ENCODE data around the gene CLEC17A.
A peak's percentile ranks its signal among the peaks of the same experiment; 100 is the strongest.
"Not testable (repeated sequence)": the region's sequence is repeated elsewhere in the genome, so short reads cannot be mapped to it uniquely, and the experiment has no call there.

The CLEC17A gene

DNA sequence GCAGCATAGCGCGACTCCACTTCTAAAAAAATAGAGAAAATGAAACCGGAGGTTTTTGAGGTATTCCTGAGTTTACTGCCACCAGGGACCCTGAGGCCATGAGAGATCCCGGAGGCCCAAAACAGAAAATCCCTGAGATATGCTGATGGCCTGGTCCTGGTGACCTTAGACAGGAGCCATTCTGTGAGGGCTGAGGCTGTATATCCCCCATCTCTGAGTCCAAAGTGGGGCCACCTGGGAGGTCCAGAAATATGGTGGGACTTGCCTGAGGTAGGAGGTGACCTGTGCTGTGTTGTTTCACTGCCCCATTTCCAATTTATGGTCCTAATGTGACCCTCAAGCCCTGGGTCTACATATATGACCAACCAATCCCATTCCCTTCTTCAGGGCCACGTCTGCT lies 1.5 kb downstream of the CLEC17A start:
- DNase-seq = not testable (repeated sequence)

DNA sequence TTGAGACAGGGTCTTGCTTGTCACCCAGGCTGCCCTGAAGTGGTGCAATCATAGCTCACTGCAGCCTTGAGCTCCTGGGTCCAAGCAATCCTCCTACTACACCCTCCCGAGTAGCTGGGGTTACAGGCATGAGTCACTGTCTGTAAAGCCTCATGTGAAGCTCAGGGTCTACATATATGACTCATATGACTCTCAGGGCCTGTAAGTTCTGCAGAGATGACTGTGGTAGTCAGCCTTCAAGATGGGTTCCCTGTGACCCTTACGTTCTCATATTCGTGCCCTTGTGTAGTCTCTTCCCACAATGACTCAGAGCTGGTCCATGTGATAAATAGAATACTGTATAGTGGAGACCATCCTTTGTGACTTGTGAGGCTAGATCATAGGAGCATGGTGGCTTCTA lies 2.3 kb downstream of the CLEC17A start:
- peak; percentile 24 for DNase-seq

DNA sequence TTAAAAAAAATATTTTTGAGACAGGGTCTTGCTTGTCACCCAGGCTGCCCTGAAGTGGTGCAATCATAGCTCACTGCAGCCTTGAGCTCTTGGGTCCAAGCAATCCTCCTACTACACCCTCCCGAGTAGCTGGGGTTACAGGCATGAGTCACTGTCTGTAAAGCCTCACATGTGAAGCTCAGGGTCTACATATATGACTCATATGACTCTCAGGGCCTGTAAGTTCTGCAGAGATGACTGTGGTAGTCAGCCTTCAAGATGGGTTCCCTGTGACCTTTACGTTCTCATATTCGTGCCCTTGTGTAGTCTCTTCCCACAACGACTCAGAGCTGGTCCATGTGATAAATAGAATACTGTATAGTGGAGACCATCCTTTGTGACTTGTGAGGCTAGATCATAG lies 6.5 kb downstream of the CLEC17A start:
- DNase-seq = not testable (repeated sequence)

DNA sequence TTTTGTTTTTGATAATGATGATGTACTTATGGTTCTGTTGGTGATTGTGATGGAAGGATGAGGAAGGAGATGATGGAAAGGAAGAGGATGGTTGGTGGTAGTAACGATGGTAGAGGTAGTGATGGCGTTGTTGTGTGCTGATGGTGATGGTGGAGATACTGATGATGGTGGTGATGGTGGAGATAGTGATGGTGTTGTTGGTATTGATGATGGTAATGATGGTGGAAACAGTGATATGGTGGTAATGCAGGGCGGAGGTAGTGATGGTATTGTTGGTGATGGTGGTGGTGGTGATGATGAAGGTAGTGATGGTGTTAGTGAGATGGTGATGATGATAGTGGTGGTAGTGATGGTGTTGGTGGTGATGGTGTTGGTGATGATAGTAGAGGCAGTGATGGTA lies 12.7 kb downstream of the CLEC17A start:
- no peak for DNase-seq

DNA sequence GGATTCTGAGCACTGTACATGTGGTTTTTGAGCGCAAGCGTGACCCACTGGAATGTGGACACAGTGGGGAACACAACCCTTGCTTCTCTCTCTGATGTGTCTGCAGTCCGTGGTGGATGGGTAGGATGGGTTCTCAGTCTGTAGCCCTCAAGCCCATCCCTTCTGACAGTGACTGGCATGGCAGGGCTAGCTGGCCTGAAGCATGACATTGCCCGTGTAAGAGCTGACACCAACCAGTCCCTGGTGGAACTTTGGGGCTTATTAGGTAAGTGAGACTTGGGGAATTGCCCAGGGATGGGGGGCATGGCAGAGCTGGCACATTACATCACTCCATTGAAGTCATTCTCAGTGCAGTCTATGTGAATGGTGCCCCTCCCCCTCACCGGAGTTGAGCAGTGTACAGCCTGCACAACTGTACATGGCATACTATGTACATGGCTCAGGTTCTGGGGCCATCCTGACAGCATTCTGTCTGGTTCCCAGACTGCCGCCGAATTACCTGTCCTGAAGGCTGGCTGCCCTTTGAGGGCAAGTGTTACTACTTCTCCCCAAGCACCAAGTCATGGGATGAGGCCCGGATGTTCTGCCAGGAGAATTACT lies 16.8 kb downstream of the CLEC17A start:
- no peak for DNase-seq

DNA sequence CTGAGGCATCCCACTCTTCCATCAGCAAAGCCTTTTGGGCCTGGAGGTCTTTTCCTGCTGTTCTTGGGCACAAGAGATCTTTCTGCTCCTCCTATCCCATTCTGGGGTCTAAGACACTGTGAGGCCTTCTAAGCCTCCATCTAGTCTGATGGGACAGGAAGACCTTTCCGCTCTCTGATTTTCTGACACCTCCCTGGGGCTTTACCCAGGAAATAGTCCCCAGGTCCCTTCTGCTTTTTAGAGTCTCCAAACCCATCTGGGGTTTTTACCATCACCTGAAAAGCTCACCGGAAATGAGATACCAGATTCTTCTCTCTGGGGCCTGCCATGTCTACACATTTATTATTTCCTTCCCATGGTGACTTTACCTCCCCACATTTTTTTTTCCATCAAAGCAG lies 21.1 kb downstream of the CLEC17A start:
- DNase-seq = no peak

DNA sequence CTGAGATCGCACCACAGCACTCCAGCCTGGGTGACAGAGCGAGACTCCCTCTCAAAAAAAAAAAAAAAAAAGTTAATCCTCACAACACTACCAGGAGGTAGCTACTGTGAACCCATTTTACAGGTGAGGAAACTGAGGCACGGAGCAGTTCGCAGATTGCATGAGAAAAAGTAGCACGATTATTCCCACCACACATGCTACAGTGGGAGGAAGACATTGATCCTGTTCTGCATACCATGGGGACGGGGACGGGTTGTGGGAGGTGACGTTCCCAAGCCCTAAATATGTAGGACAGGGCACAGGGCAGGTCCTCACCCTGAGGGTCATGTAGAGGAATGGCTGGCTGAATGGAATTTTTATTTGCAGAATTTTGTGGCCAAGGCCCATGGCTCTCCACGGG lies 23.7 kb downstream of the CLEC17A start:
- DNase-seq = no peak

DNA sequence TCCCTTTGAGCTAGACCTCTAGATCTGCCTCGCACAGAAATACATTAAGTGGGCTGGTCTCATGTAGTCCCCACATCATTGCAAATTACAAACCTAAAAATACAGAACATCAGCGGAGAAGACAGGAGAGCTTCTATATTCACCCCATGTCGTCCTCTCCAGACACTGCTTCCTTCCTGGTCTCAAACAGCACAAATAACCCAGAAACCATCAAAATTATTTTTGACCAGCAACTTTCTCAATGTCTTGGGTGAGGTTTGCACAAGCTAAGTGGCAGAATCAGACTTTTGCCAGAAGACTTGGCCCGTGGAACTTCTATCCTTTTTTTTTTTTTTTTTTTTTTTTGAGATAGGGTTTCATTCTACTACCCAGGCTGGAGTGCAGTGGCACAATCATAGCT lies 28.2 kb downstream of the CLEC17A start:
- DNase-seq = no peak

DNA sequence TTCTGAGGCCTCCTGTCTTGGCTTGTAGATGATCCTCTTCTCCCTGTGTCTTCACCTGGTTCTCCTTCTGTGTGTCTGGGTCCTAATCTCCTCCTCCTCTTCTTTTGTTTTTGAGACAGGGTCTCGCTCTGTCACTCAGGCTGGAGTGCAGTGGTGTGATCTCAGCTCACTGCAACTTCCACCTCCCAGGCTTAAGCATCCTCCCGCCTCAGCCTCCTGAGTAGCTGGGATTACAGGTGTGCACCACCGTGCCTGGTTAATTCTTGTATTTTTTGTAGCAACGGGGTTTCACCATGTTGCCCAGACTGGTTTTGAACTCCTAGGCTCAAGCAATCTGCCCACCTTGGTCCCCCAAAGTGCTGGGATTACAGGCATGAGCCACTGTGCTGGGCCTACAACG lies 29.4 kb downstream of the CLEC17A start:
- DNase-seq = not testable (repeated sequence)

DNA sequence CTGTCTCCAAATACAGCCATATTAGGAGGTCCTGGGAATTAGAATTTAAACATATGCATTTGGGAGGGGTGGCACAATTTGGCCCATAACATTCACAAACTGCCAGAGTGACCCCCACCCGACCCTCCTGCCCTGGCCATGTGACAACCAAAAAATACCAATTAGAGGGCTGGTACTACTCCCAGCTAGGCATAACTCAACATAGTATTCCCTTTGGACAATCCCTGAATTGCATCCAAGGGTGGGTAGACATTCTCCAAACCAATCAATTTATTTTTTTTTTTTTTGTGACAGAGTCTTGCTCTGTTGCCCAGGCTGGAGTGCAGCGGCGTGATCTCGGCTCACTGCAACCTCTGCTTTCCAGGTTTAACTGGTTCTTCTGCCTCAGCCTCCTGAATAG lies 29.8 kb downstream of the CLEC17A start:
- DNase-seq = no peak

DNA sequence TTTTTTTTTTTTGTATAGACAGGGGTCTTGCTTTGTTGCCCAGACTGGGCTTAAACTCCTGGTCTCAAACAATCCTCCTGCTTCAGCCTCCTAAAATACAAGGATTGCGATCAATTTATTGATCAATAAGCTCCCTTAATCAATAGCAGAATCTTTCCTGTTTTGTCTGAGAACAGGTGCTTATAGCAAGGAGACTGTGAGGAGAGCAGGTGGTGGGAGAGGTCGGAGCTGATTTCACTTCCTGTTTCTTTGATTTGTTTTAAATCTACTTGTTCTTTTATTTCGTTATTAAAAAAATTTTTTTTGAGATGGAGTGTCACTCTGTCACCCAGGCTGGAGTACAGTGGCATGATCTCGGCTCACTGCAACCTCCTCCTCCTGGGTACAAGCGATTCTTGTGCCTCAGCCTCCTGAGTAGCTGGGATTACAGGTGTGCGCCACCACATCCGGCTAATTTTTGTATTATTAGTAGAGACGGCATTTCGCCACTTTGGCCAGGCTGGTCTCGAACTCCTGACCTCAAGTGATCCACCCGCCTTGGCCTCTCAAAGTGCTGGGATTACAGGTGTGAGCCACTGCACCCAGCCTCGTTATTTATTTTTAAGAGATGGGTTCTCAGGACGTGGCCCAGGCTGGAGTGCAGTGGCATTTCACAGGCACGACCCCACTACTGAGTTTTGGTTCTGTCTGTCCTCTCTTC lies 30.7 kb downstream of the CLEC17A start:
- not testable (repeated sequence) for DNase-seq

DNA sequence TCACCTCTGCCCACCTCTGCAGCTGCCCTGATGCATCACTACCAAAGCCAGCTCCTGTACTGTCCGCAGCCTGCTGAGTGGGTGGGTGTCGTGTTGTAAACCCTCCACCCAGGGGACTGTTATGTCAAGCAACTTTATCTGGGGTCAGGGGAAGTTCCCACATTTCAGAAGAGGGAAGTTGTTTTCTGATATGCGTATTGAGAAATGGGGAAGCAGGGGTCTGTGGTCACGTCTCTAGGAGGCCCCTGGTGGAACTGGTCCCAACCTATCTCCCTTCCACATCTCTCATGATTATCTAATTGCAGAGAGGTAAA lies 31.2 kb downstream of the CLEC17A start:
- no peak for DNase-seq

DNA sequence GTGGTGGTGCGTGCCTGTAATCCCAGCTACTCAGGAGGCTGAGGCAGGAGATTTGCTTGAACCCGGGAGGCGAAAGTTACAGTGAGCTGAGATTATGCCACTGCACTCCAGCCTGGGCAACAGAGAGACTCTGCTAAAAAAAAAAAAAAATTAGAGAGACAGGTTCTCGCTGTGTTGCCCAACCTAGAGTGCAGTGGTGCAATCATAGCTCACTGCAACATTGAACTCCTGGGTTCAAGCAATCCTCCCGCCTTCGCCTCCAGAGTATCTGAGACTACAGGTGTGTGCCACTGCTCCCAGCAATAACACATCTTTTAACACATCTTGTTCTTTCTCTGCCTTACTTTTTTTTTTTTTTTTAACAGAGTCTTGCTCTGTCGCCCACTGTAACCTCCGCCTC lies 32.7 kb downstream of the CLEC17A start:
- no peak for DNase-seq

DNA sequence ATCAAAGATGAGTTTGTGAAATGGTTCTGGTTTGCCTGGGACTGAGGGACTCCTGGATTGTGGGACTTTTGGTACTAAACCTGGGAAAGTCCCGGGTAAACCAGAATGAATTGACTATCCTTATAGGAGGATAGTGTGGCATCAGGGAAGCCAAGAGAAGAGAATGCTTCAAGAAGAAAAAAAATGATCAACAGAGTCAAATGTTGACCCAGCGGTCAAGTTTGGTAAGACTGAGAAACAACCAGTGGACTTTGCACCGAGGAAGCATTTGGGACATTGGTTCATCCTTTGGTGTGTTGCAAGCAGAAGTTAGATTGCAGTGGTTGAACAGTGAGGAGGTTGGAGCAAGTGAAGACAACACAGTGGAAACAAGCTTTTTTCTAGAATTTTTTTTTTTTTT lies 33.5 kb downstream of the CLEC17A start:
- no peak for DNase-seq

DNA sequence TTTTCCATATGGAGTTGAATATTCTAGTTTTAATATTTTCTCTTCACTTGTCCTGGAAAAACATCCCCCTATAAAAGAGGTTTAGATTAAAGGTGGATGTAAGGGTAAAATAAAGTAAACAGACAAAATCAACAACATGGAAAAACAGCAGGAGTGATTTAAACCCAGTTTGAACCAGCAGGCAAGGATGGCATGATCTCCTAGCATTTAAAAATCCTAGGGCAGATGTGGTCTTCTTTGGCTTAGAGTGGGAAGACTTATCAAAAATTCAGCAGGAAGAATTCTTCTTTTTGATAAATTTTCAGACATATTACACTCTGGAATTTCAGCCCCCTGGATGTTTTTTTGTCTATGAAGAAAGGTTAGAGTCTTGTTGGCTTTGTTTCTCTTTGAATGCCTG lies 36.5 kb downstream of the CLEC17A start:
- no peak for DNase-seq

DNA sequence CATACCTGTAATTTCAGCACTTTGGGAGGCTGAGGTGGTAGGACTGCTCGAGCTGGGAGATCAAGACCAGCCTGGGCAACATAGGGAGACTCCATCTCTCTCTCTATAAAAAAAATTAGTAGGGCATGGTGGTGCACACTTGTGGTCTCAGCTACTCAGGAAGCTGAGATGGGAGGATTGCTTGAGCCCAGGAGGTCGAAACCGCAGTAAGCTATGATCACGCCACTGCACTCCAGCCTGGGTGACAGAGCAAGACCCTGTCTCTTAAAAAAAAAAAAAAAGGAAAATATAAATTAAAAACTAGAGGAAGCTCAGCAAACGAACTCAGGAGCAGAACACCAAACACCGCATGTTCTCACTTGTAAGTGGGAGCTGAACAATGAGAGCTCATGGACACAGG lies 41.6 kb downstream of the CLEC17A start:
- not testable (repeated sequence) for DNase-seq

DNA sequence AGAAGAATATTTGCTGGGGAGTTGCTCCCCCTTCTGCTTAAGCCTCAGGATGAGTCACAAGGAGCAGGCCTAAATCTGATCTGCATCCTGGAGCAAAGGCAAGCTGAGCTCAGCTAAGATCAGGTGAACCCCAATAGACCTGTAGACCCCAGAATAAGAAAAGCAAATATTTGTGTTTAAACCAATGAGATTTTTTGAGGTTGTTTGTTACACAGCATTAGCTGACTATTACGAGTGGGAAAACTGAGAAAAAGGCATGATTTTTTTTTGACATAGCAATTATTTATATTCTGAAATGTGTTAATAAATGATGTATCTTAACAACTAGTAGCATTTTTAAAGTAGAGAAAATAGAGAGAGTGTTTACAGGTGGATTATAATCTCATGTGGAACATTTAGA lies 46.7 kb downstream of the CLEC17A start:
- no peak for DNase-seq

DNA sequence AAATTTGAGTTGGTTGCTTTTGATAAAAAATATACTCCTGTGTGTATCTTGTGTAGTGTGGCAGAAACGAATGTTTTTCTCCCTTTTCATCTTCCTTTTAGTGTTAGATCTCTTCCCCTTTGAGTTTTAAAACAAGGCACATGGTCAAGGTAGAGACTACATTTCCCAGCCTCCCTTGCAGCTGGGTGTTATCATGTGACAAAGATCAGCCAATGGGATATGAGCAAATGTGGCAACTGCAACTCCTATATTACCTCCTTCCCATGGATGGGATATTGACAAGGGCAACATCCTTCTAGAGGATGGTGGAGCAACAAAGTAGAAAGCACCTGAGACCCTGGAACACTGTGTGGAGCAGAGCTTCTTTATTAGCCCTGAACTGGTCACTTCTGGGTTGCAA lies 49.4 kb downstream of the CLEC17A start:
- no peak for DNase-seq

DNA sequence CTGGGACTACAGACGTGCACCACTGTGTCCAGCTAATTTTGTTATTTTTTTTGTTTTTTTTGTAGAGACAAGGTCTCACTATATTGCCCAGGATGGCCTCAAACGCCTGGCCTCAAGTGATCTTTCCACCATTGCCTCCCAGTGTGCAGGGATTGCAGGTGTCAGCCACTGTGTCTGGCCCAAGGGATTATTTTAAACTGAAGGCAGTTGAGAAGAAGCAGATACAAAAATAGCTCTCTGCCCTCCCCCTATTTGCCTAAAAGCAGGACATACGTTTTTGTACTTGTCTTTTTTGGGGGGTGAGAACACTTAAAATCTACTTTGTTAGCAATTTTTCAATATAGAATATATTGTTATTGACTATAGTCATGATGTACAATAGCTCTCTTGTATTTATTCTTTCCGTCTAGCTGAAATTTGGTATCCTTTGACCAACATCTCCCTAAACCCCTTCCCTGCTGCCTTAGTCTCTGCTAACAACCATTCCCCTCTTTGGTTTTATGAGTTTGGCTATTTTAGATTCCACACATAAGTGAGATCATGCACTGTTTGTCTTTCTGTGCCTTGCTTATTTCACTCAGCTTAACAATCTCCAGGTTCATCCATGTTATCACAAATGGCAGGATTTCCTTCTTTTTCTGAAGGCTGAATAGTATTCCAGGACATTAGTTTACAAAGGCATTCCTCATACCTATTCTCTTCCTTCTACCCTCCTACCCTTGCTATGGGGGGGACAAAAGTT lies 56.8 kb downstream of the CLEC17A start:
- DNase-seq = no peak

DNA sequence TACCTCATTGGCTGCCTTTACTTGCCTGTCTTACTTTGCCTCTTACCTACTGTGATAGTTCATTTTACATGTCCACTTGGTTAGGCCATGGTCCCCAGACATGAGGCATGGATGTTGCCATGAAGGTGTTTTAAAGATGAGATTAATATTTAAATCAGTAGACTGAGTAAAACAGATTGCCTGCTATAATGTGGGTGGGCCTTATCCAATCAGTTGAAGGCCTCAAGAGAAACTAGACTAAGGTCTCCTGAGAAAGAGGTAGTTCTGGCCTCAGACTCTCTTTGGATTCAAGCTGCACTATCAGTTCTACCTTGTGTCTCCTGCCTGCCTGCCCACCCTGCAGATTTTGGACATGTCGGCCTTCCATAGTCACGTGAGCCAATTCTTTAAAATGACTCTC lies 65.6 kb downstream of the CLEC17A start:
- DNase-seq = no peak

DNA sequence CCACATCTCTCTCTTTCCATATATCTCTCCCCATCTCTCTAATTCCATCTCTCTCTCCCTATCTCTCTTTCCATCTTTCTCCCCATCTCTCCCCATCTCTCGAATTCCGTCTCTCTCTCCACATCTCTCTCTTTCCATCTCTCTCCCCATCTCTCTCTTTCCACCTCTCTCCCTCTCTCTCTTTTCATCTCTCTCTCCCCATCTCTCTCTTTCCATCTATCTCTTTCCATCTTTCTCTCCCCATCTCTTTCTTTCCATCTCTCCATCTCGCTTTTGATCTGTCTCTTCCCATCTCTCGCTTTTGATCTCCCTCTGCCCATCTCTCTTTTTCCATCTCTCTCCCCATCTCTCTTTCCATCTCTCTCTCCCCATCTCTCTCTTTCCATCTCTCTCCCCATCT lies 66.1 kb downstream of the CLEC17A start:
- DNase-seq = no peak

DNA sequence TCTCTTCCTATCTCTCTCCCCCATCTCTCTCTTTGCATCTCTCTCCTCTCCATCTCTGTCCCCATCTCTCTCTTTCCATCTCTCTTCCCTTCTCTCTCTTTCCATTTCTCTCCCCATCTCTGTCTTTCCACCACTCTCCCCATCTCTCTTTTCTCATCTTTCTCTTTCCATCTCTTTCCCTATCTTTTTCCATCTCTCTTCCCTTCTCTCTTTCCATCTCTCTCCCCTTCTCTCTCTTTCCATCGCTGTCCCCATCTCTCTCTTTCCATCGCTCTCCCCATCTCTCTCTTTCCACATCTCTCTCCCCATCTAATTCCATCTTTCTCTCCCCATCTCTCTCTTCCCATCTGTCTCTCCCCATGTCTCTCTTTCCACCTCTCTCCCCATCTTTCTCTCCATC lies 67.3 kb downstream of the CLEC17A start:
- DNase-seq = no peak

DNA sequence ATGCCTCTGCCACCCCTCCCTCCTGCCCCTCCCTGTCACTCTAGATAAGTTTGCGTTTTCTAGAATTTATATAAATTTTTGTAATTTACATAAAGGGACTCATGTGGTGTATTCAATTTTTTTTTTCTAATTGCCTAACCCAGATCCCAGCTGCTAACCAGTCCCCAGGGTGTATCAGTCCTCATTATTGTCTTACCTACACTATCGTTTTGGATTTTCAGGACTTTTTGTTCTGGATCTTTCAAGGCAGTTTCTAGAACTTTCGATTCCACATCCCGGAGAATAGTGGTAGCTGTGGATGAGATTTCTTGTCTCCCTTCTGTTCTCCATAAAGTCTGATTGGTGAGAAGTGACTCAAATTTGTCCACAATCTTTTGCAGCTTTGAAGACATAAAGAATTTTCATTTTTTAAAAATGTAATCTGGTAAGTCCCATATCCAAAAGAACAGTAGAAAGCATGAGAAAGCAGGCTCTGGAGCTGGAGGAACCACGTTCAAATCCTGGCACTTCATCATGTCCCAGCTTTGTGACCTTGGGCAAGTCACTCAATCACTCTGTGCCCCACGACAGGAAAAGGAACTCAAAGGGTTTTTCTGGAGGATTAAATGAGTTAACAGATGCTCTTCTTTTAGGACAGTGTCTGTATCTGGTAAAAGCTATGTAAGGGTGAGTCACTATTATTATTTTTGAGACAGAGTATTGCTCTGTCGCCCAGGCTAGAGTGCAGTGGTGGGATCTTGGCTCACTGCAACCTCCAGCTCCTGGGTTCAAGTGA lies 72.1 kb downstream of the CLEC17A start:
- no peak for DNase-seq

DNA sequence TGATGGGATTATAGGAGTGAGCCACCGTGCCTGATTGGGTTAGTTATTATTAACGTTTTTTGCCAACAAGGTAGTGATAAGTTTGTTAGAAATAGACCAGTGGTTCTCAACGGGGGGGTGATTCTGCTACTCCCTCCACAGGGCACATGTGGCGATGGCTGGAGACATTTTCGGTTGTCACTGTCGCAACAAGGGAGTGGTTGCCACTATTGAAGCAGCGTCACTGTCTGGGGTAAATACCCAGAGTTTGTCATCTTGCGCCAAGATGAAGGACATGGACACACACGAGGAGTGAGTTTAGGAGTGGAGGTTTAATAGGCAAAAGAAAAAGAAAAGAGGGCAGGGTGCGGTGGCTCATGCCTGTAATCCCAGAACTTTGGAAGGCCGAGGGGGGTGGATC lies 72.8 kb downstream of the CLEC17A start:
- DNase-seq = no peak
